Trophoblast cell (in vitro differentiated cells and primary cell): ENCODE results near the gene ZKSCAN3.

Source experiments
- DNase-seq, 2 donors: peaks; one replicate each; pipeline ENCODE4 v3.0.0-alpha.2; 2016
- H2AFZ ChIP-seq: 2 replicates; pipeline ENCODE4 v1.6.1; 2013; ENCODE audit warnings: low read length, moderate library complexity, mild to moderate bottlenecking; ENCODE audit not compliant: insufficient read depth, poor library complexity
- H2AK5ac ChIP-seq: 2 replicates; pipeline ENCODE4 v1.6.1; 2013; ENCODE audit warnings: mild to moderate bottlenecking, low read length
- H2BK120ac ChIP-seq: 2 replicates; pipeline ENCODE4 v1.6.1; 2013; ENCODE audit warnings: low read length, mild to moderate bottlenecking, moderate library complexity; ENCODE audit not compliant: insufficient read depth, poor library complexity
- H2BK12ac ChIP-seq: 2 replicates; pipeline ENCODE4 v1.6.1; 2013; ENCODE audit warnings: mild to moderate bottlenecking, low read length, moderate library complexity
- H2BK5ac ChIP-seq: 2 replicates; pipeline ENCODE4 v1.6.1; 2013; ENCODE audit warnings: low read length, low read depth, moderate library complexity, mild to moderate bottlenecking; ENCODE audit not compliant: poor library complexity
- H3K14ac ChIP-seq: 2 replicates; pipeline ENCODE4 v1.6.1; 2013; ENCODE audit warnings: mild to moderate bottlenecking, low read length
- H3K18ac ChIP-seq: 2 replicates; pipeline ENCODE4 v1.6.1; 2013; ENCODE audit warnings: mild to moderate bottlenecking, low read length
- H3K23ac ChIP-seq: 2 replicates; pipeline ENCODE4 v1.6.1; 2013; ENCODE audit warnings: low read length
- H3K27ac ChIP-seq: 2 replicates; pipeline ENCODE4 v1.5.1; 2013; ENCODE audit warnings: low read depth, mild to moderate bottlenecking, inconsistent platforms, low read length, moderate library complexity
- H3K27me3 ChIP-seq: 2 replicates; pipeline ENCODE4 v1.6.1; 2013; ENCODE audit warnings: inconsistent platforms, mild to moderate bottlenecking, low read length, moderate library complexity; ENCODE audit not compliant: insufficient read depth
- H3K36me3 ChIP-seq, 2 experiments: 1 replicate in 1 of 2; 2 replicates in 1 of 2; pipeline ENCODE4 v1.6.1; 2013; ENCODE audit warnings: low read length in 2 of 2, mild to moderate bottlenecking in 2 of 2, moderate library complexity in 1 of 2; ENCODE audit not compliant: insufficient read depth in 2 of 2, control insufficient read depth in 1 of 2
- H3K4ac ChIP-seq: 2 replicates; pipeline ENCODE4 v1.6.1; 2013; ENCODE audit warnings: low read depth, mild to moderate bottlenecking, low read length, moderate library complexity
- H3K4me1 ChIP-seq, 2 experiments: 1 replicate in 1 of 2; 2 replicates in 1 of 2; pipeline ENCODE4 v1.6.1; 2013; ENCODE audit warnings: low read length in 2 of 2, mild to moderate bottlenecking in 2 of 2, moderate library complexity in 1 of 2; ENCODE audit not compliant: insufficient read depth in 2 of 2, control insufficient read depth in 1 of 2
- H3K4me2 ChIP-seq: 2 replicates; pipeline ENCODE4 v1.6.1; 2013; ENCODE audit warnings: inconsistent platforms, mild to moderate bottlenecking, low read length, moderate library complexity
- H3K4me3 ChIP-seq: 2 replicates; pipeline ENCODE4 v1.5.1; 2013; ENCODE audit warnings: mild to moderate bottlenecking, low read depth, low read length, inconsistent platforms
- H3K79me1 ChIP-seq: one replicate; pipeline ENCODE4 v1.6.1; 2013; ENCODE audit warnings: low read length
- H3K79me2 ChIP-seq: 2 replicates; pipeline ENCODE4 v1.6.1; 2013; ENCODE audit warnings: low read length, mild to moderate bottlenecking; ENCODE audit not compliant: control insufficient read depth, insufficient read depth, poor library complexity
- H3K9ac ChIP-seq: 2 replicates; pipeline ENCODE4 v1.6.1; 2013; ENCODE audit warnings: mild to moderate bottlenecking, low read length
- H3K9me3 ChIP-seq: 2 replicates; pipeline ENCODE4 v1.6.1; 2013; ENCODE audit warnings: low read depth, mild to moderate bottlenecking, control low read depth, inconsistent platforms, low read length; ENCODE audit not compliant: insufficient read depth
- H4K12ac ChIP-seq: 2 replicates; pipeline ENCODE4 v1.6.1; 2013; ENCODE audit warnings: low read depth, mild to moderate bottlenecking, low read length, moderate library complexity
- H4K8ac ChIP-seq: 2 replicates; pipeline ENCODE4 v1.6.1; 2013; ENCODE audit warnings: low read depth, mild to moderate bottlenecking, low read length, moderate library complexity
- H4K91ac ChIP-seq: one replicate; pipeline ENCODE4 v1.6.1; 2013; ENCODE audit warnings: low read depth, mild to moderate bottlenecking, low read length, moderate library complexity
- WGBS: extraction: QIAGEN DNeasy Blood & Tissue Kit; methylation state at CpG from one replicate; pipeline ENCODE4 v1.1.7; 2013; ENCODE audit warnings: missing lambda C conversion rate; ENCODE audit not compliant: insufficient read length, insufficient coverage; ENCODE audit errors: extremely low coverage; 5-methylcytosine and 5-hydroxymethylcytosine counted together

The ZKSCAN3 gene

GRCh38 chr6:28336284-28337120 is 13.2 kb upstream of the ZKSCAN3 start:
- H3K23ac ChIP-seq = peak overlapping the region; percentile 38
- H3K14ac ChIP-seq = peak overlapping the region; percentile 88
- H3K9me3 ChIP-seq = no peaks in the 10 kb centered on the region
- peak overlapping the region; percentile 40 for H2AFZ ChIP-seq
- peak overlapping the region; percentile 98 for H3K27ac ChIP-seq
- H3K36me3 ChIP-seq = no peaks in the 10 kb centered on the region
- H3K79me2 ChIP-seq = peaks cover 2% of the 10 kb centered on the region
- H2BK5ac ChIP-seq = peak overlapping the region; percentile 90
- no peak for DNase-seq
- H2BK12ac ChIP-seq = no peak overlapping the region
- H3K9ac ChIP-seq = peak overlapping the region; percentile 63
- no peaks in the 10 kb centered on the region for H3K27me3 ChIP-seq
- H4K91ac ChIP-seq = peak overlapping the region; percentile 70
- H3K4me2 ChIP-seq = peak overlapping the region; percentile 95
- peak overlapping the region; percentile 49 for H3K18ac ChIP-seq
- H3K4ac ChIP-seq = peak overlapping the region; percentile 34
- peaks cover 0 to 3% of the 10 kb centered on the region in 2 experiments for H3K4me1 ChIP-seq
- WGBS = 100% methylated on average over 3 of the region's 24 CpGs
- H2AK5ac ChIP-seq = no peak overlapping the region
- peak overlapping the region; percentile 35 for H2BK120ac ChIP-seq
- peaks cover 12% of the 10 kb centered on the region for H3K79me1 ChIP-seq
- H4K12ac ChIP-seq = peak overlapping the region; percentile 59
- peak overlapping the region; percentile 79 for H4K8ac ChIP-seq
- peak overlapping the region; percentile 76 for H3K4me3 ChIP-seq

DNA sequence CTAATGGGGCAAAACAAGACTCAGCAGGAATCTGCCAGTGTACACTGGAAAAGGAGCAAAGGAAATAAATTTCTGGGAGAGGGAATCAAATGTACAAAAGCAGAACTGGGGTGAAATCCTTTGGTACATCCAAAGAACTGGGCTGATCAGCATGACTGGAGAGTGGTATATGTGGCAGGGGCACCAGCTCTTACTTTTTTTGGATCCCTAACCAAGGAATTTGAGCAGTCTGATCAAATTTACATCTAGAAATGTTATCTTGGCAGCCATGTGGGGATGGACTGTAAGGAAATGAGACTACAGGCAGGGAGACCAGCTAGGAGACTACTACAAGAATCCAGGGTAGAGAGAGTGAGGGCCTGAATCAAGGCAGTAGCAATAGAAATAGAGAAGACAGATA is 12.6 kb upstream of the ZKSCAN3 start:
- no peak overlapping the region for H3K18ac ChIP-seq
- H3K23ac ChIP-seq = no peak overlapping the region
- no peak overlapping the region for H3K14ac ChIP-seq
- H3K79me2 ChIP-seq = peaks cover 2% of the 10 kb centered on the region
- H2AFZ ChIP-seq = no peak overlapping the region
- H4K8ac ChIP-seq = no peak overlapping the region
- H3K4me2 ChIP-seq = peak overlapping the region; percentile 95
- H4K12ac ChIP-seq = no peak overlapping the region
- no peak overlapping the region for H3K9ac ChIP-seq
- DNase-seq = no peak
- no peak overlapping the region for H3K4ac ChIP-seq
- H3K27ac ChIP-seq = no peak overlapping the region
- no peak overlapping the region for H3K4me3 ChIP-seq
- H3K79me1 ChIP-seq = peaks cover 12% of the 10 kb centered on the region
- H3K4me1 ChIP-seq = peaks cover 0 to 3% of the 10 kb centered on the region in 2 experiments
- H3K36me3 ChIP-seq = no peaks in the 10 kb centered on the region
- H2BK5ac ChIP-seq = no peak overlapping the region
- no peaks in the 10 kb centered on the region for H3K27me3 ChIP-seq
- H4K91ac ChIP-seq = no peak overlapping the region
- H3K9me3 ChIP-seq = no peaks in the 10 kb centered on the region
- no peak overlapping the region for H2BK12ac ChIP-seq
- no peak overlapping the region for H2BK120ac ChIP-seq
- H2AK5ac ChIP-seq = no peak overlapping the region

- Histone ChIP-seq H2BK5ac (no peak overlapping the region), H4K91ac (no peak overlapping the region), H3K79me2 (peaks cover 2% of the 10 kb centered on the region), H3K9ac (no peak overlapping the region), H3K36me3 (no peaks in the 10 kb centered on the region), H2BK12ac (no peak overlapping the region), H2AK5ac (no peak overlapping the region), H3K4ac (no peak overlapping the region), H3K27ac (no peak overlapping the region), H3K9me3 (no peaks in the 10 kb centered on the region), H4K12ac (no peak overlapping the region), H3K27me3 (no peaks in the 10 kb centered on the region), H3K18ac (no peak overlapping the region), H2BK120ac (no peak overlapping the region), H3K4me1 (peaks cover 0 to 3% of the 10 kb centered on the region in 2 experiments), H2AFZ (no peak overlapping the region), H3K4me2 (no peak overlapping the region), H3K4me3 (no peak overlapping the region), H3K23ac (no peak overlapping the region), H4K8ac (no peak overlapping the region), H3K79me1 (peaks cover 7% of the 10 kb centered on the region), H3K14ac (no peak overlapping the region)
- no CpG with 5 or more reads among the region's 1 CpG for WGBS
- DNase-seq = no peak
These were observed 9.2 kb upstream of the ZKSCAN3 start for GRCh38 chr6:28340310-28341095.

DNA sequence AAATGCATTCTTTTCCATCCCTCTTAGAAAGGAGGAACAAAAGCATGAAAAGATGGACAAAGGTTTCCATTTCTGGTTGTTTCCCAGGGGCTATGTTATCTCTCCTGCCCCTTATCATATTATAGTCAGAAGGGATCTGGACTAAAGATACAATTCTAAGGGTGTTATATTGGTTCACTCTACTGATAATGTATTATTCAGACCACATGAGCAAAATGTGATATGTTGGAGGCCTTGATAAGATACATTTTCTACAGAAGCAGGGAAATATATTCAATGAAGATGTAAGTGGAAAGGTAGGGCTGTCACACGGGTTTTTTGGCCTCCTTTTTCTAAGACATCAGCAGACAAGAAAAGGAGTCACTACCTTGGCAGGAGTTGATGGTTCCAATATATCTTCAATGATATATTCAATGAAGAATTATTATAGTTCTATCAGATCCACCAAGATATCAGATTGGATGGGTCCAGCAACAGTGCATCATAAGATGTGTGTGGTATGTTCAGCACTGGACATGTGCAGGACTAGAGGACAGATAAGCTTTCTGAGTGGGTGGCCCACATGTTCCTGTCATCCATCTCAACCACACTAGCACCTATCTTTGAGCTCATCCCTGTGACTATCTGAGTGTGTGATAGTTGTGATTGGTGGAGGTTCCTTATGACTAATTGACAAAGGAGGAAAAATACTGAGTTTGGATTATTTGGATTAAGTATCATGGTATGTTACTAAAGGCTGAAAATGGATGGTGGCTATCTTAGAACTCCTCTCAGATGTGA is 5.7 kb upstream of the ZKSCAN3 start:
- Histone ChIP-seq H3K9ac (no peak overlapping the region), H2BK12ac (no peak overlapping the region), H4K8ac (no peak overlapping the region), H2AK5ac (no peak overlapping the region), H3K27ac (no peak overlapping the region), H3K9me3 (no peaks in the 10 kb centered on the region), H3K36me3 (no peaks in the 10 kb centered on the region), H4K91ac (no peak overlapping the region), H3K23ac (no peak overlapping the region), H3K14ac (no peak overlapping the region), H3K79me2 (no peaks in the 10 kb centered on the region), H4K12ac (no peak overlapping the region), H3K4me1 (no peaks in the 10 kb centered on the region), H3K27me3 (no peaks in the 10 kb centered on the region), H3K4ac (no peak overlapping the region), H3K4me2 (no peak overlapping the region), H3K79me1 (no peaks in the 10 kb centered on the region), H3K18ac (no peak overlapping the region), H3K4me3 (no peak overlapping the region), H2BK120ac (no peak overlapping the region), H2BK5ac (no peak overlapping the region), H2AFZ (no peak overlapping the region)
- DNase-seq = no peak
- no CpG with 5 or more reads among the region's 1 CpG for WGBS
